ENCODE results near the gene RNF31. TPM values are rescaled to one million over a fixed set of nuclear protein-coding genes. Genes with fewer than 3 reads are reported as not detected.
A peak's percentile ranks its signal among the peaks of the same experiment; 100 is the strongest.
"Not testable (repeated sequence)": the region's sequence is repeated elsewhere in the genome, so short reads cannot be mapped to it uniquely, and the experiment has no call there.

RNF31 gene
- total RNA-seq, 1 donor from 2014 or later, result 59.0 TPM

DNA sequence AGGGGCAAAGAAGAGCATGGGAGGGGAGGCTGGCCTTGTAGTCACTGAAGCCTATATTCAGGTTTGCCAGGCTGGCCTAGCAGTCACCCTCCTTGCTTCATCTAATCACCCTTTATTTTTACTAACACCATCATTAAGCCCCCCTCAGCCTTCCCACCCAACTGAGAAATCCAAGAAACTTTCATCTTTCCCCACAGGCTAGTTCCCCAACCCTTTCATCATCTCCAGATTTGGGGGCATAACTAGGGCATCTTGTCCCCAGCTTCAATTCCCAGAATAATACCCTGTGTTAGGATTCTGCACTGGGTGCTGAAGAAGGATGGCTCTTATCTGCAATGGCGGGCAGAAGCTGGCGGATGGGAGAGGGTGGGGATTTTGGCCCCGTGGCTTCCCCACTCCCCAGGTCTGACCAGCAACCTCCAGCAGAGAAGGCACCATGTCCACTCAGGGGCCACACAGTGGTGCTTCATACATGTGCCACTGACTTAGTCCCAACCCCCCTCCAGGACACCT lies 46.3 kb upstream of the RNF31 start:
- Histone ChIP-seq H3K4me3 (ENCODE audit: insufficient read depth, low read depth, low read length) (no peak overlapping the region), H4K20me1 (ENCODE audit: insufficient read depth, low read length) (no peaks in the 10 kb centered on the region), H3K27ac (ENCODE audit: low read depth, low read length) (no peak overlapping the region), H3K36me3 (ENCODE audit: insufficient read depth, low read length) (no peaks in the 10 kb centered on the region), H3K27me3 (ENCODE audit: insufficient read depth, low read length) (no peaks in the 10 kb centered on the region), H3K9ac (ENCODE audit: low read length) (no peak overlapping the region), H3K4me2 (ENCODE audit: low read length) (no peak overlapping the region), H3K9me3 (ENCODE audit: insufficient read depth, low read depth, low read length) (no peaks in the 10 kb centered on the region), H3K79me2 (ENCODE audit: insufficient read depth, low read length) (no peaks in the 10 kb centered on the region), H3K4me1 (ENCODE audit: insufficient read depth, low read length) (no peaks in the 10 kb centered on the region), H2AFZ (ENCODE audit: low read depth, low read length) (no peak overlapping the region)
- Mint-ChIP-seq H3K4me3 (ENCODE audit: unreplicated experiment) (no peak overlapping the region), H3K27ac (ENCODE audit: unreplicated experiment) (no peak overlapping the region), H3K36me3 (ENCODE audit: low read depth, unreplicated experiment) (peaks cover 47% of the 10 kb centered on the region), H3K9me3 (ENCODE audit: unreplicated experiment) (no peaks in the 10 kb centered on the region), H3K27me3 (ENCODE audit: low read depth, unreplicated experiment) (no peaks in the 10 kb centered on the region), H3K4me1 (ENCODE audit: low read depth, unreplicated experiment) (no peaks in the 10 kb centered on the region)
- no peak for TF ChIP-seq CTCF (IDR thresholded peaks at IDR 0.05; ENCODE audit: insufficient read depth, low read depth, low read length)
- no peak for TF ChIP-seq EZH2 (IDR thresholded peaks at IDR 0.05; ENCODE audit: insufficient read depth, low read length)
- no peak for DNase-seq (ENCODE audit: low read depth)
- no peak for FAIRE-seq

- no peak overlapping the region for H3K4me3 Mint-ChIP-seq (ENCODE audit: unreplicated experiment)
- no peaks in the 10 kb centered on the region for H4K20me1 ChIP-seq (ENCODE audit: insufficient read depth, low read length)
- H3K27me3 Mint-ChIP-seq (ENCODE audit: low read depth, unreplicated experiment), result no peaks in the 10 kb centered on the region
- no peak overlapping the region for H3K27ac ChIP-seq (ENCODE audit: low read depth, low read length)
- H3K27ac Mint-ChIP-seq (ENCODE audit: unreplicated experiment), result no peak overlapping the region
- no peaks in the 10 kb centered on the region for H3K9me3 Mint-ChIP-seq (ENCODE audit: unreplicated experiment)
- DNase-seq (ENCODE audit: low read depth) (no peak), FAIRE-seq (no peak)
- H3K79me2 ChIP-seq (ENCODE audit: insufficient read depth, low read length), result no peaks in the 10 kb centered on the region
- no peaks in the 10 kb centered on the region for H3K27me3 ChIP-seq (ENCODE audit: insufficient read depth, low read length)
- H3K9ac ChIP-seq (ENCODE audit: low read length), result no peak overlapping the region
- no peak overlapping the region for H2AFZ ChIP-seq (ENCODE audit: low read depth, low read length)
- peaks cover 2% of the 10 kb centered on the region for H3K4me1 Mint-ChIP-seq (ENCODE audit: low read depth, unreplicated experiment)
- no peak overlapping the region for H3K4me3 ChIP-seq (ENCODE audit: insufficient read depth, low read depth, low read length)
- H3K9me3 ChIP-seq (ENCODE audit: insufficient read depth, low read depth, low read length), result no peaks in the 10 kb centered on the region
- no peaks in the 10 kb centered on the region for H3K4me1 ChIP-seq (ENCODE audit: insufficient read depth, low read length)
- H3K4me2 ChIP-seq (ENCODE audit: low read length), result no peak overlapping the region
- TF ChIP-seq EZH2 (IDR thresholded peaks at IDR 0.05; ENCODE audit: insufficient read depth, low read length) (no peak), CTCF (IDR thresholded peaks at IDR 0.05; ENCODE audit: insufficient read depth, low read depth, low read length) (no peak)
- peaks cover 45% of the 10 kb centered on the region for H3K36me3 Mint-ChIP-seq (ENCODE audit: low read depth, unreplicated experiment)
- no peaks in the 10 kb centered on the region for H3K36me3 ChIP-seq (ENCODE audit: insufficient read depth, low read length)
Observed at GRCh38 chr14:24102357-24103048, 44.8 kb upstream of the RNF31 start.

GRCh38 chr14:24103451-24103850 lies 43.8 kb upstream of the RNF31 start:
- no peak overlapping the region for H3K9ac ChIP-seq (ENCODE audit: low read length)
- DNase-seq (ENCODE audit: low read depth), result no peak
- Mint-ChIP-seq H3K4me1 (ENCODE audit: low read depth, unreplicated experiment) (peaks cover 2% of the 10 kb centered on the region), H3K27ac (ENCODE audit: unreplicated experiment) (peak overlapping the region; percentile 69), H3K4me3 (ENCODE audit: unreplicated experiment) (no peak overlapping the region), H3K9me3 (ENCODE audit: unreplicated experiment) (no peaks in the 10 kb centered on the region), H3K36me3 (ENCODE audit: low read depth, unreplicated experiment) (peaks cover 45% of the 10 kb centered on the region), H3K27me3 (ENCODE audit: low read depth, unreplicated experiment) (no peaks in the 10 kb centered on the region)
- TF ChIP-seq CTCF (IDR thresholded peaks at IDR 0.05; ENCODE audit: insufficient read depth, low read depth, low read length), result no peak
- TF ChIP-seq EZH2 (IDR thresholded peaks at IDR 0.05; ENCODE audit: insufficient read depth, low read length), result no peak
- FAIRE-seq, result no peak
- H3K36me3 ChIP-seq (ENCODE audit: insufficient read depth, low read length), result no peaks in the 10 kb centered on the region
- no peaks in the 10 kb centered on the region for H4K20me1 ChIP-seq (ENCODE audit: insufficient read depth, low read length)
- H3K9me3 ChIP-seq (ENCODE audit: insufficient read depth, low read depth, low read length), result no peaks in the 10 kb centered on the region
- no peak overlapping the region for H3K4me2 ChIP-seq (ENCODE audit: low read length)
- H3K4me3 ChIP-seq (ENCODE audit: insufficient read depth, low read depth, low read length), result no peak overlapping the region
- H2AFZ ChIP-seq (ENCODE audit: low read depth, low read length), result no peak overlapping the region
- no peak overlapping the region for H3K27ac ChIP-seq (ENCODE audit: low read depth, low read length)
- no peaks in the 10 kb centered on the region for H3K79me2 ChIP-seq (ENCODE audit: insufficient read depth, low read length)
- H3K27me3 ChIP-seq (ENCODE audit: insufficient read depth, low read length), result no peaks in the 10 kb centered on the region
- no peaks in the 10 kb centered on the region for H3K4me1 ChIP-seq (ENCODE audit: insufficient read depth, low read length)

GRCh38 chr14:24105609-24106239 lies 41.6 kb upstream of the RNF31 start:
- not testable (repeated sequence) for H3K4me3 ChIP-seq (ENCODE audit: insufficient read depth, low read depth, low read length); H3K27ac ChIP-seq (ENCODE audit: low read depth, low read length); H3K4me1 Mint-ChIP-seq (ENCODE audit: low read depth, unreplicated experiment); H3K27me3 ChIP-seq (ENCODE audit: insufficient read depth, low read length); H3K9me3 ChIP-seq (ENCODE audit: insufficient read depth, low read depth, low read length); H3K9me3 Mint-ChIP-seq (ENCODE audit: unreplicated experiment); FAIRE-seq; DNase-seq (ENCODE audit: low read depth); H3K4me2 ChIP-seq (ENCODE audit: low read length); H4K20me1 ChIP-seq (ENCODE audit: insufficient read depth, low read length); H3K4me3 Mint-ChIP-seq (ENCODE audit: unreplicated experiment); H3K36me3 ChIP-seq (ENCODE audit: insufficient read depth, low read length); H3K4me1 ChIP-seq (ENCODE audit: insufficient read depth, low read length); H3K27me3 Mint-ChIP-seq (ENCODE audit: low read depth, unreplicated experiment); H3K27ac Mint-ChIP-seq (ENCODE audit: unreplicated experiment); H2AFZ ChIP-seq (ENCODE audit: low read depth, low read length); H3K79me2 ChIP-seq (ENCODE audit: insufficient read depth, low read length); H3K9ac ChIP-seq (ENCODE audit: low read length)
- H3K36me3 Mint-ChIP-seq (ENCODE audit: low read depth, unreplicated experiment), result peaks cover 30% of the 10 kb centered on the region
